AG04450 (cell line): ENCODE results near the gene DRD2. TPM values are rescaled to one million over a fixed set of nuclear protein-coding genes. Genes with fewer than 3 reads are reported as not detected.

ENCODE experiments used
- CTCF ChIA-PET: fragments of 300-600, 350-600 bp; formaldehyde crosslinking; extraction: SDS; loops from one replicate; lab custom pipeline; 2022; ENCODE audit warnings: antibody characterized with exemption, inconsistent platforms; lab: Charles Lee
- POLR2A ChIA-PET: fragments of 350-600 bp; formaldehyde crosslinking; extraction: SDS; loops from one replicate; lab custom pipeline; 2021; ENCODE audit warnings: antibody characterized with exemption, inconsistent platforms; lab: Yijun Ruan, JAX
- DNase-seq: peaks from one replicate; pipeline ENCODE4 v3.0.0-alpha.2; 2011; ENCODE audit warnings: low read depth, low spot score
- H3K27ac ChIP-seq: one replicate; pipeline ENCODE4 v1.5.1; 2012; ENCODE audit warnings: low read depth, low read length, control low read depth
- H3K27me3 ChIP-seq: one replicate; pipeline ENCODE4 v1.6.0; 2012; ENCODE audit warnings: low read length; ENCODE audit not compliant: control insufficient read depth, insufficient read depth
- H3K4me3 ChIP-seq: 2 replicates; pipeline ENCODE4 v1.5.1; 2011; ENCODE audit warnings: mild to moderate bottlenecking, low read depth, low read length, control low read depth
- H3K9me3 ChIP-seq: 2 replicates; pipeline ENCODE4 v1.5.1; 2012; ENCODE audit warnings: low read length; ENCODE audit not compliant: control insufficient read depth, insufficient read depth
- CTCF ChIP-seq: IDR thresholded peaks from 2 replicates; pipeline ENCODE4 v1.5.1; 2011; ENCODE audit warnings: low read depth, low read length, control low read depth, inconsistent platforms
- polyA plus RNA-seq: library from polyadenylated mRNA; depleted of rRNA; stranded (reverse); fragments of >200 nt; gene quantifications from 2 replicates; pipeline ENCODE4 v1.2.3, GENCODE V29; 2011

DRD2 gene
- polyA plus RNA-seq, 1 experiment: not detected

GRCh38 chr11:113487622-113488021 is 12.4 kb upstream of the DRD2 start:
- no peaks in the 10 kb centered on the region for H3K9me3 ChIP-seq
- no peaks in the 10 kb centered on the region for H3K27me3 ChIP-seq
- no peak overlapping the region for H3K4me3 ChIP-seq
- TF ChIP-seq CTCF: no peak
- ChIA-PET POLR2A (no interaction called here), CTCF (no interaction called here)
- DNase-seq: no peak
- no peak overlapping the region for H3K27ac ChIP-seq

- H3K27ac ChIP-seq: no peak overlapping the region
- H3K9me3 ChIP-seq: no peaks in the 10 kb centered on the region
- ChIA-PET CTCF (no interaction called here), POLR2A (no interaction called here)
- DNase-seq: no peak
- TF ChIP-seq CTCF: no peak
- no peak overlapping the region for H3K4me3 ChIP-seq
- no peaks in the 10 kb centered on the region for H3K27me3 ChIP-seq
These were observed 9.0 kb upstream of the DRD2 start for GRCh38 chr11:113484223-113484622.

GRCh38 chr11:113481672-113482071 is 6.5 kb upstream of the DRD2 start:
- TF ChIP-seq CTCF: no peak
- Histone ChIP-seq H3K4me3 (no peak overlapping the region), H3K27me3 (peaks cover under 1% of the 10 kb centered on the region), H3K9me3 (no peaks in the 10 kb centered on the region), H3K27ac (no peak overlapping the region)
- CTCF ChIA-PET: no interaction called here
- POLR2A ChIA-PET: no interaction called here
- DNase-seq: no peak

- no peaks in the 10 kb centered on the region for H3K9me3 ChIP-seq
- CTCF ChIA-PET: no interaction called here
These were observed 6.0 kb upstream of the DRD2 start for GRCh38 chr11:113481226-113481625.

GRCh38 chr11:113477321-113477720 is 2.1 kb upstream of the DRD2 start:
- H3K27ac ChIP-seq: no peak overlapping the region
- H3K4me3 ChIP-seq: no peak overlapping the region
- ChIA-PET POLR2A (no interaction called here), CTCF (no interaction called here)
- no peak for TF ChIP-seq CTCF
- peaks cover 22% of the 10 kb centered on the region for H3K27me3 ChIP-seq
- H3K9me3 ChIP-seq: no peaks in the 10 kb centered on the region; the same call in 1 of the 2 replicates
- DNase-seq: no peak

More at GRCh38 chr11:113481226-113481625, 6.0 kb upstream of the DRD2 start:
- Histone ChIP-seq H3K27me3 (peaks cover 5% of the 10 kb centered on the region), H3K27ac (no peak overlapping the region), H3K4me3 (no peak overlapping the region)
- TF ChIP-seq CTCF: no peak
- DNase-seq: no peak
- POLR2A ChIA-PET: no interaction called here
